Smooth muscle cell (in vitro differentiated cells): Measurements from ENCODE around the gene WFS1. TPM values are rescaled to one million over a fixed set of nuclear protein-coding genes. Genes with fewer than 3 reads are reported as not detected.

ENCODE experiments used
- DNase-seq: peaks from one replicate; lab custom pipeline; 2025; ENCODE audit not compliant: unreplicated experiment; lab: John Stamatoyannopoulos, UW
- H2AFZ ChIP-seq: fragments of 200-600 bp; sonication (generic); 2 replicates; pipeline ENCODE4 v1.6.0; 2016; ENCODE audit warnings: antibody characterized with exemption, low read depth, mild to moderate bottlenecking
- H3F3A ChIP-seq: fragments of 200-600 bp; sonication (generic); 2 replicates; pipeline ENCODE4 v1.6.0; 2017; ENCODE audit warnings: antibody characterized with exemption, low read depth
- H3K27ac ChIP-seq: fragments of 200-600 bp; sonication (generic); 2 replicates; pipeline ENCODE4 v1.5.1; 2016; ENCODE audit warnings: low read depth, mild to moderate bottlenecking
- H3K27me3 ChIP-seq: fragments of 200-600 bp; sonication (generic); 2 replicates; pipeline ENCODE4 v1.6.1; 2016; ENCODE audit warnings: low read depth, mild to moderate bottlenecking
- H3K36me3 ChIP-seq: fragments of 200-600 bp; sonication (generic); 2 replicates; pipeline ENCODE4 v1.5.1; 2016; ENCODE audit warnings: low read depth
- H3K4me1 ChIP-seq: fragments of 200-600 bp; sonication (generic); 2 replicates; pipeline ENCODE4 v1.5.1; 2016; ENCODE audit warnings: low read depth
- H3K4me2 ChIP-seq: fragments of 200-600 bp; sonication (generic); 2 replicates; pipeline ENCODE4 v1.6.0; 2016; ENCODE audit warnings: mild to moderate bottlenecking
- H3K4me3 ChIP-seq: fragments of 200-600 bp; sonication (generic); 2 replicates; pipeline ENCODE4 v1.5.1; 2016; ENCODE audit warnings: mild to moderate bottlenecking
- H3K79me2 ChIP-seq: fragments of 200-600 bp; sonication (generic); 2 replicates; pipeline ENCODE4 v1.6.0; 2016; ENCODE audit warnings: low read depth, mild to moderate bottlenecking
- H3K9ac ChIP-seq: fragments of 200-600 bp; sonication (generic); 2 replicates; pipeline ENCODE4 v1.6.0; 2016; ENCODE audit warnings: low read depth
- H3K9me3 ChIP-seq: fragments of 200-600 bp; sonication (generic); replicated peaks from 2 replicates; pipeline ENCODE4 v1.5.1; 2016; ENCODE audit warnings: low read depth
- H4K20me1 ChIP-seq: fragments of 200-600 bp; sonication (generic); 2 replicates; pipeline ENCODE4 v1.6.0; 2016; ENCODE audit warnings: low read depth
- CTCF ChIP-seq: fragments of 200-600 bp; sonication (generic); IDR thresholded peaks from 2 replicates; pipeline ENCODE4 v1.5.1; 2017; ENCODE audit warnings: borderline replicate concordance, mild to moderate bottlenecking, antibody characterized with exemption; ENCODE audit not compliant: insufficient read depth, poor library complexity, severe bottlenecking
- WGBS: methylation state at CpG from one replicate; pipeline ENCODE4 v1.1.7; 2016; ENCODE audit warnings: low lambda C conversion rate; 5-methylcytosine and 5-hydroxymethylcytosine counted together
- polyA plus RNA-seq: library from polyadenylated mRNA; unstranded; fragments of >200 nt; fragmentation: Nextera tagmentation; extraction: Ambion mirVana; gene quantifications from 2 replicates; pipeline ENCODE4 v1.2.1, GENCODE V29; 2016
- total RNA-seq: library from RNA; depleted of rRNA; stranded (reverse); fragments of >200 nt; gene quantifications from 2 replicates; pipeline ENCODE4 v1.2.3, GENCODE V29; 2014

WFS1 gene
- total and polyA plus RNA-seq, 2 experiments from 2014 or later: 28.6 to 30.2 TPM

- no peaks in the 10 kb centered on the region for H4K20me1 ChIP-seq
- no peak overlapping the region for H3K4me2 ChIP-seq
- no peak overlapping the region for H3K27ac ChIP-seq
- no peak overlapping the region for H3K9ac ChIP-seq
- no peak overlapping the region for H2AFZ ChIP-seq
- H3K9me3 ChIP-seq: no peaks in the 10 kb centered on the region
- TF ChIP-seq CTCF: no peak
- H3K4me1 ChIP-seq: no peaks in the 10 kb centered on the region
- H3K27me3 ChIP-seq: no peaks in the 10 kb centered on the region
- H3K4me3 ChIP-seq: no peak overlapping the region
- H3F3A ChIP-seq: no peaks in the 10 kb centered on the region
- no peaks in the 10 kb centered on the region for H3K36me3 ChIP-seq
- 90% methylated on average over 15 of the region's 16 CpGs for WGBS
- no peak for DNase-seq
- no peaks in the 10 kb centered on the region for H3K79me2 ChIP-seq
These were observed 28.4 kb upstream of the WFS1 start for GRCh38 chr4:6241062-6241845.

GRCh38 chr4:6242271-6243029 lies 27.2 kb upstream of the WFS1 start:
- TF ChIP-seq CTCF: no peak
- 87% methylated on average over 12 of the region's 12 CpGs for WGBS
- no peak overlapping the region for H2AFZ ChIP-seq
- no peaks in the 10 kb centered on the region for H3K27me3 ChIP-seq
- H3K9me3 ChIP-seq: no peaks in the 10 kb centered on the region
- no peak overlapping the region for H3K9ac ChIP-seq
- H3K4me2 ChIP-seq: no peak overlapping the region
- no peaks in the 10 kb centered on the region for H3K79me2 ChIP-seq
- H3K4me3 ChIP-seq: no peak overlapping the region
- DNase-seq: no peak
- H3F3A ChIP-seq: no peaks in the 10 kb centered on the region
- no peaks in the 10 kb centered on the region for H3K36me3 ChIP-seq
- H3K4me1 ChIP-seq: no peaks in the 10 kb centered on the region
- no peaks in the 10 kb centered on the region for H4K20me1 ChIP-seq
- H3K27ac ChIP-seq: no peak overlapping the region

GRCh38 chr4:6245246-6246169 lies 24.1 kb upstream of the WFS1 start:
- Histone ChIP-seq H3K36me3 (no peaks in the 10 kb centered on the region), H3F3A (no peaks in the 10 kb centered on the region), H3K27ac (no peak overlapping the region), H3K4me3 (peak overlapping the region; percentile 52), H4K20me1 (no peaks in the 10 kb centered on the region), H3K79me2 (no peaks in the 10 kb centered on the region), H3K27me3 (peaks cover 16% of the 10 kb centered on the region), H3K4me1 (no peaks in the 10 kb centered on the region), H3K4me2 (peak overlapping the region; percentile 90), H3K9ac (no peak overlapping the region), H3K9me3 (no peaks in the 10 kb centered on the region), H2AFZ (peak overlapping the region; percentile 91)
- DNase-seq: no peak
- no peak for TF ChIP-seq CTCF
- 17% methylated on average over 65 of the region's 67 CpGs for WGBS
